Heart left ventricle (tissue), 16 donors: Measurements from ENCODE around the gene COMMD3. TPM values are rescaled to one million over a fixed set of nuclear protein-coding genes. Genes with fewer than 3 reads are reported as not detected.
"Not testable (repeated sequence)": the region's sequence is repeated elsewhere in the genome, so short reads cannot be mapped to it uniquely, and the experiment has no call there.

Experiments
- ATAC-seq, 4 donors: fragments of 200-7000 bp; cut with Tn5 transposase; one replicate each; pipeline ENCODE4 v1.9.1; 2020 to 2022; ENCODE audit warnings: moderate library complexity in 4 of 4, mild to moderate bottlenecking in 3 of 4, moderate number of reproducible peaks in 1 of 4
- DNase-seq, 5 donors: peaks; one replicate each; pipeline ENCODE4 v3.0.0-alpha.2; 2020
- H3K27ac ChIP-seq, 12 donors: fragments of 200-600 bp; sonication (generic) in 4 of 12; one replicate each; pipeline versions ENCODE4 v1.5.0 to v1.8.0; 2016 to 2022; ENCODE audit warnings: mild to moderate bottlenecking in 2 of 12
- H3K27me3 ChIP-seq, 9 donors: fragments of 200-600 bp; sonication (generic) in 2 of 9; one replicate each; pipeline versions ENCODE4 v1.5.1 to v1.8.0; 2016 to 2022; ENCODE audit warnings: mild to moderate bottlenecking in 3 of 9
- H3K36me3 ChIP-seq, 9 donors: fragments of 200-600 bp; sonication (generic) in 2 of 9; one replicate each; pipeline versions ENCODE4 v1.5.0 to v1.8.0; 2018 to 2022; ENCODE audit warnings: mild to moderate bottlenecking in 2 of 9
- H3K4me1 ChIP-seq, 12 donors: fragments of 200-600 bp; sonication (generic) in 4 of 12; one replicate each; pipeline versions ENCODE4 v1.5.0 to v1.8.0; 2016 to 2022; ENCODE audit warnings: mild to moderate bottlenecking in 3 of 12
- H3K4me3 ChIP-seq, 12 donors: fragments of 200-600 bp; sonication (generic) in 4 of 12; one replicate each; pipeline versions ENCODE4 v1.5.0 to v1.8.0; 2017 to 2022; ENCODE audit warnings: mild to moderate bottlenecking in 9 of 12, moderate library complexity in 4 of 12
- H3K9me3 ChIP-seq, 12 donors: fragments of 200-600 bp; sonication (generic) in 4 of 12; one replicate each; pipeline versions ENCODE4 v1.5.0 to v1.8.0; 2016 to 2022; ENCODE audit warnings: mild to moderate bottlenecking in 1 of 12
- POLR2A ChIP-seq, 2 donors: fragments of 450-650 bp; IDR thresholded peaks; one replicate each; pipeline ENCODE4 v1.6.1; 2017; ENCODE audit warnings: antibody characterized with exemption in 2 of 2, mild to moderate bottlenecking in 2 of 2, moderate library complexity in 2 of 2
- WGBS, 4 donors: extraction: QIAGEN DNeasy Blood & Tissue Kit in 2 of 4; methylation state at CpG; one replicate each; pipeline versions ENCODE4 v1.1.5 to v1.1.7; 2013 to 2018; 5-methylcytosine and 5-hydroxymethylcytosine counted together
- intact Hi-C, 10 donors: fragments of 100-400 bp; cut with DNase I; formaldehyde crosslinking; loops; one replicate each; pipeline versions ENCODE4 v1.11.1 to v1.14.2; 2022
- polyA plus RNA-seq, 2 donors: library from polyadenylated mRNA; stranded (reverse); fragments of 200-250 nt; gene quantifications; one replicate each; pipeline ENCODE4 v1.2.3, GENCODE V29; 2013
- total RNA-seq, 9 donors: library from RNA; depleted of rRNA in 2 of 9; stranded (reverse); fragments of >200 nt in 2 of 9; fragmentation: NEBNext Ultra II Directional in 3 of 9; extraction: Animal tissue kit (Norgen Biotek cat#: 25700) in 3 of 9; gene quantifications; one replicate each; pipeline versions ENCODE4 v1.1.0 to v1.2.4, GENCODE V29; 2016 to 2023
- TF ChIP-seq, protein P1 (sequence below), 12 donors: fragments of 200-600 bp; sonication (generic) in 4 of 12; IDR thresholded peaks; one replicate each; pipeline versions ENCODE4 v1.5.0 to v1.8.0; 2018 to 2022; ENCODE audit warnings: antibody characterized with exemption in 12 of 12, mild to moderate bottlenecking in 5 of 12
- donor health status: ischemic (EF 13 %, LVEDD 7.1; RV severe dilation, severe dysfunction).
- donor health status: healthy with polysubstance abuse.
- donor health status: DM: no; HTN: yes; CAD: no.
- donor health status: DM: no; HTN: no; CAD: no.
- donor health status: ischemic (EF 25% LVEDD 6.9; RV normal size, moderate dysfunction).
- donor health status: ischemic (EF 25% LVEDD 5.7; RV mildly dilated, moderate dysfunction).
- donor health status: healthy.
- donor health status: DM: yes; HTN: yes; CAD: no.
- donor health status: ischemic (EF 35%, LVEDD 5.7; RV mildly dilated, moderate dysfunction).
- donor health status: nonischemic (EF 11% LVEDD 7.7; RV severe dilation, severe dysfunction).
- donor health status: DM: yes; HTN: yes; CAD: no.
- donor health status: PGD.
- donor health status: ischemic (EF 29% LVEDD 5.4; RV normal size, mild dysfunction).
- donor health status: nonischemic (EF 23%, LVEDD 6.1; RV moderate dilation, normal function).

The COMMD3 gene
- total and polyA plus RNA-seq, 11 donors: 44.4 to 88.5 (median 74.1) TPM

DNA sequence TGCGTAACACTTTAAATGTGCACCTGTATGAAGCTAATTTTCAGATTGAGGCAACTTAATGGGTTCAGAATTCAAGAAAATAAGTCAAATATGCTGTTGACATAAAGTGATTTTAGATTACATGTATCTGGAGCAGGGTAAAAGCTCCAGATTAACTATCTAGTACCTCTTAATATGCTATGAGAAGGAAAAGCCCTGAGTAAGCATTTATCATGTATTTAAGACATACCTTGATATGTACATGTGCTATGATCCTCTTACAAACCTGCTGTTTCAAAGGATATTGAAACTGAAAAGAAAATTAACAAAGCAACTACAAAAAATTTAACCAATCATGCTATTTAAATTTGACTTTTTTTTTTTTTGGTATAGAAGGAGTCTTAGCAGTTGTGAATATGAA is 33.6 kb downstream of the COMMD3 start:
- Histone ChIP-seq H3K36me3 (no peaks in the 10 kb centered on the region), H3K27ac (no peak overlapping the region), H3K4me3 (no peak overlapping the region), H3K27me3 (peaks cover 14 to 82% (median 35%) of the 10 kb centered on the region in 9 donors), H3K4me1 (peaks cover 0 to 7% (median 0%) of the 10 kb centered on the region in 12 donors), H3K9me3 (no peaks in the 10 kb centered on the region)
- ATAC-seq (no peak), DNase-seq (no peak)
- 95 to 98% (median 97%) methylated on average over 1 of the region's 1 CpG for WGBS, 4 donors
- intact Hi-C loops: loop anchor here in 6 of 10 donors (10.0 kb wide), 4 partner anchors 85 to 365 kb away; partner anchors contain the start of genes PIP4K2A (in 2 of the 6) and DNAJC1 (in 1 of the 6)
- TF ChIP-seq POLR2A (IDR thresholded peaks at IDR 0.05): no peak
- TF ChIP-seq, protein P1, sequence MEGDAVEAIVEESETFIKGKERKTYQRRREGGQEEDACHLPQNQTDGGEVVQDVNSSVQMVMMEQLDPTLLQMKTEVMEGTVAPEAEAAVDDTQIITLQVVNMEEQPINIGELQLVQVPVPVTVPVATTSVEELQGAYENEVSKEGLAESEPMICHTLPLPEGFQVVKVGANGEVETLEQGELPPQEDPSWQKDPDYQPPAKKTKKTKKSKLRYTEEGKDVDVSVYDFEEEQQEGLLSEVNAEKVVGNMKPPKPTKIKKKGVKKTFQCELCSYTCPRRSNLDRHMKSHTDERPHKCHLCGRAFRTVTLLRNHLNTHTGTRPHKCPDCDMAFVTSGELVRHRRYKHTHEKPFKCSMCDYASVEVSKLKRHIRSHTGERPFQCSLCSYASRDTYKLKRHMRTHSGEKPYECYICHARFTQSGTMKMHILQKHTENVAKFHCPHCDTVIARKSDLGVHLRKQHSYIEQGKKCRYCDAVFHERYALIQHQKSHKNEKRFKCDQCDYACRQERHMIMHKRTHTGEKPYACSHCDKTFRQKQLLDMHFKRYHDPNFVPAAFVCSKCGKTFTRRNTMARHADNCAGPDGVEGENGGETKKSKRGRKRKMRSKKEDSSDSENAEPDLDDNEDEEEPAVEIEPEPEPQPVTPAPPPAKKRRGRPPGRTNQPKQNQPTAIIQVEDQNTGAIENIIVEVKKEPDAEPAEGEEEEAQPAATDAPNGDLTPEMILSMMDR (IDR thresholded peaks at IDR 0.05): no peak

- Histone ChIP-seq H3K4me3 (no peak overlapping the region), H3K4me1 (no peaks in the 10 kb centered on the region), H3K9me3 (no peaks in the 10 kb centered on the region), H3K27ac (no peak overlapping the region), H3K27me3 (peaks cover 0 to 67% (median 21%) of the 10 kb centered on the region in 9 donors), H3K36me3 (no peaks in the 10 kb centered on the region)
- intact Hi-C loops: no loop called here
- no peak for TF ChIP-seq POLR2A (IDR thresholded peaks at IDR 0.05)
- TF ChIP-seq, protein P1 (IDR thresholded peaks at IDR 0.05): no peak
- WGBS, 4 donors: 94 to 99% (median 96%) methylated on average over 5 of the region's 5 CpGs
- ATAC-seq (no peak), DNase-seq (no peak)
These were observed 35.0 kb downstream of the COMMD3 start for GRCh38 chr10:22351131-22351703.

DNA sequence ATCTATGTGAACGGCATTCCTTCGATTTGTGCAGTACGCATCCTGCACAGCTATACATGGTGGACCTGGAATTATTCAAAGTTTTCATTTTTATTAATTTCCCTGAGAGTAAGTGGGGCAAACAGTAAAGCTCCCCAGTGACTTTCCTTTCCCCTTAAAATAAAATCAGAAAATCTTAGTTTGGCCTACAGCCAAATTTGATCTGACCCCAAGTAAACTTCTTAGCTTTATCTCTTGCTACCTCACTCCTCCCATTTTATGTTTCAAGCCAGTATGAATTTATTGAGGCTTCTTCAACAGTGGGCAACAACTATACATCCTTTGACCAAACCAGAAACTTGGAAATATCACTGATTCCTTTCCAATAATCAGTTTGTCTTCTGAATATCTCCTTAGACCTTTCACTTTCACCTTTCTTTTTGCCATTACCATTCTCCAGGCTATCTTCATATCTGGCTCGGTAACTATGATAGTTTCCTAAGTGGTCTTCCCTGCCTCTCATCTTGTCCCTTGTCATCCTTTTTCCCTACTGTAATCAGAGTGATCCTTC is 40.2 kb downstream of the COMMD3 start:
- H3K4me3 ChIP-seq: no peak overlapping the region
- no peak overlapping the region for H3K27ac ChIP-seq
- H3K4me1 ChIP-seq: no peaks in the 10 kb centered on the region
- peaks cover 0 to 22% (median 0%) of the 10 kb centered on the region in 9 donors for H3K27me3 ChIP-seq
- no peak for TF ChIP-seq POLR2A (IDR thresholded peaks at IDR 0.05)
- TF ChIP-seq, protein P1 (IDR thresholded peaks at IDR 0.05): no peak
- no peaks in the 10 kb centered on the region for H3K36me3 ChIP-seq
- WGBS, 4 donors: 76 to 80% (median 79%) methylated on average over 4 of the region's 4 CpGs
- no peak for ATAC-seq
- intact Hi-C loops: no loop called here
- DNase-seq: no peak
- H3K9me3 ChIP-seq: no peaks in the 10 kb centered on the region

DNA sequence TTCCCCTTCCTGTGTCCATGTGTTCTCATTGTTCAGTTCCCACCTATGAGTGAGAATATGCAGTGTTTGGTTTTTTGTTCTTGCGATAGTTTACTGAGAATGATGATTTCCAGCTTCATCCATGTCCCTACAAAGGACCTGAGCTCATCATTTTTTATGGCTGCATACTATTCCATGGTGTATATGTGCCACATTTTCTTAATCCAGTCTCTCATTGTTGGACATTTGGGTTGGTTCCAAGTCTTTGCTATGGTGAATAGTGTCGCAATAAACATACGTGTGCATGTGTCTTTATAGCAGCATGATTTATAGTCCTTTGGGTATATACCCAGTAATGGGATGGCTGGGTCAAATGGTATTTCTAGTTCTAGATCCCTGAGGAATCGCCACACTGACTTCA is 41.6 kb downstream of the COMMD3 start:
- intact Hi-C loops, H3K27ac ChIP-seq, H3K9me3 ChIP-seq, H3K36me3 ChIP-seq, H3K4me1 ChIP-seq, H3K4me3 ChIP-seq, ATAC-seq, DNase-seq: not testable (repeated sequence)
- 94 to 100% (median 96%) methylated on average over 3 to 4 of the region's 4 CpGs for WGBS, 4 donors
- peaks cover 0 to 19% (median 0%) of the 10 kb centered on the region in 9 donors for H3K27me3 ChIP-seq
